Neuronal stem cell (in vitro differentiated cells): ENCODE measurements around the gene ABCA13.

Experiments
- DNase-seq: peaks from one replicate; pipeline ENCODE4 v3.0.0-alpha.2; 2013; ENCODE audit warnings: low spot score
- H2AFZ ChIP-seq: one replicate; pipeline ENCODE4 v1.6.1; 2013; ENCODE audit warnings: mild to moderate bottlenecking, low read length, inconsistent platforms
- H2AK5ac ChIP-seq: 2 replicates; pipeline ENCODE4 v1.6.1; 2013; ENCODE audit warnings: low read depth, mild to moderate bottlenecking, inconsistent platforms, low read length, moderate library complexity, mixed read lengths
- H2BK120ac ChIP-seq: 2 replicates; pipeline ENCODE4 v1.6.1; 2013; ENCODE audit warnings: low read depth, mild to moderate bottlenecking, inconsistent platforms, low read length, moderate library complexity, mixed read lengths
- H2BK12ac ChIP-seq: one replicate; pipeline ENCODE4 v1.6.1; 2013; ENCODE audit warnings: low read length, inconsistent platforms
- H2BK15ac ChIP-seq: 2 replicates; pipeline ENCODE4 v1.6.1; 2013; ENCODE audit warnings: mild to moderate bottlenecking, low read length, inconsistent platforms, mixed read lengths
- H2BK5ac ChIP-seq: one replicate; pipeline ENCODE4 v1.6.1; 2013; ENCODE audit warnings: inconsistent platforms, mild to moderate bottlenecking, low read length, moderate library complexity
- H3K14ac ChIP-seq: one replicate; pipeline ENCODE4 v1.6.1; 2013; ENCODE audit warnings: low read length, inconsistent platforms
- H3K18ac ChIP-seq: 2 replicates; pipeline ENCODE4 v1.6.1; 2013; ENCODE audit warnings: low read length, inconsistent platforms
- H3K23ac ChIP-seq: 2 replicates; pipeline ENCODE4 v1.6.1; 2013; ENCODE audit warnings: low read depth, mild to moderate bottlenecking, mixed read lengths, low read length, inconsistent platforms; ENCODE audit not compliant: poor library complexity
- H3K27ac ChIP-seq: replicated peaks from 3 replicates; pipeline ENCODE4 v1.5.1; 2013; ENCODE audit warnings: low read length, inconsistent platforms
- H3K27me3 ChIP-seq, 3 experiments: 2 replicates each; pipeline ENCODE4 v1.6.1; 2013; ENCODE audit warnings: low read length in 3 of 3, mild to moderate bottlenecking in 2 of 3, inconsistent platforms in 1 of 3, low read depth in 1 of 3, mixed read lengths in 1 of 3, moderate library complexity in 1 of 3; ENCODE audit not compliant: control insufficient read depth in 3 of 3, insufficient read depth in 3 of 3
- H3K36me3 ChIP-seq, 2 donors: replicated peaks in 1 of 2; 2 replicates each; pipeline ENCODE4 v1.6.1; 2013; ENCODE audit warnings: low read length in 2 of 2; ENCODE audit not compliant: control insufficient read depth in 2 of 2, insufficient read depth in 2 of 2
- H3K4ac ChIP-seq: 2 replicates; pipeline ENCODE4 v1.6.1; 2013; ENCODE audit warnings: inconsistent platforms, mild to moderate bottlenecking, low read length, moderate library complexity
- H3K4me1 ChIP-seq, 2 donors: 1 replicate in 1 of 2; 2 replicates in 1 of 2; pipeline ENCODE4 v1.6.1; 2013; ENCODE audit warnings: low read length in 2 of 2, low read depth in 1 of 2; ENCODE audit not compliant: control insufficient read depth in 2 of 2, insufficient read depth in 1 of 2
- H3K4me2 ChIP-seq: one replicate; pipeline ENCODE4 v1.6.1; 2013; ENCODE audit warnings: mild to moderate bottlenecking, low read length, inconsistent platforms; ENCODE audit not compliant: insufficient read depth, poor library complexity, severe bottlenecking
- H3K4me3 ChIP-seq, 2 donors: 2 replicates each; pipeline ENCODE4 v1.5.1; 2013; ENCODE audit warnings: low read length in 2 of 2, mild to moderate bottlenecking in 2 of 2, inconsistent platforms in 1 of 2, moderate library complexity in 1 of 2
- H3K79me1 ChIP-seq: one replicate; pipeline ENCODE4 v1.6.1; 2013; ENCODE audit warnings: low read depth, mild to moderate bottlenecking, inconsistent platforms, low read length, moderate library complexity
- H3K9ac ChIP-seq: one replicate; pipeline ENCODE4 v1.6.1; 2013; ENCODE audit warnings: mild to moderate bottlenecking, low read depth, low read length, inconsistent platforms; ENCODE audit not compliant: poor library complexity
- H3K9me3 ChIP-seq, 2 donors: replicated peaks in 1 of 2; 2 replicates each; pipeline versions ENCODE3 to v1.6.1; 2013; ENCODE audit warnings: low read length in 2 of 2, mild to moderate bottlenecking in 2 of 2, inconsistent platforms in 1 of 2, low read depth in 1 of 2, mixed read lengths in 1 of 2, moderate library complexity in 1 of 2; ENCODE audit not compliant: control insufficient read depth in 2 of 2, insufficient read depth in 1 of 2
- H4K8ac ChIP-seq: one replicate; pipeline ENCODE4 v1.6.1; 2013; ENCODE audit warnings: low read depth, mild to moderate bottlenecking, inconsistent platforms, low read length, moderate library complexity
- H4K91ac ChIP-seq: one replicate; pipeline ENCODE4 v1.6.1; 2013; ENCODE audit warnings: low read length, low read depth, mild to moderate bottlenecking, inconsistent platforms; ENCODE audit not compliant: poor library complexity
- WGBS, 2 donors: extraction: QIAGEN DNeasy Blood & Tissue Kit; methylation state at CpG; one replicate each; pipeline ENCODE4 v1.1.7; 2013; ENCODE audit warnings: missing lambda C conversion rate in 2 of 2, mixed read lengths in 1 of 2; ENCODE audit not compliant: insufficient read length in 2 of 2, insufficient replicate concordance in 1 of 2; ENCODE audit errors: extremely low coverage in 2 of 2; 5-methylcytosine and 5-hydroxymethylcytosine counted together

The ABCA13 gene

DNA sequence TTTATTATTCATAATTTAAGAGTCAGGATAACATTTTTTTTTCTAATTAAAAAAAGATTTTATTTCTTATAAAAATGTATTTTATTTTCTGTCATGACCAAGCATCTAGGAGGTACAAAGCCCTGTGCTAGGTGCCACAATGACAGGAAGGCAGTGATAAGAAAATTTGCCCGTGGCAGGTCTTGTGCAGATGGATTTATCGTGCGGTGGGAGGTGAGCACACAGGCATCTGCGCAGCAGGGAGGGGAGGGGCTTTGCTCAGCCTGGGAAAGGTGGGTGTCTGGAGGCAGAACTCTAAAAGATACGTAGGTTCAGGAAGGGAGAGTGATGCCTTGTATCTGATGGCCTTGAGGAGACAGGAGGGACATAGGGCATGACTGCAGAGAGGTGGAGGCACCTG, 115.6 kb downstream of the ABCA13 start:
- Histone ChIP-seq H3K14ac (peak overlapping the region; percentile 1), H3K36me3 (no peaks in the 10 kb centered on the region), H3K4me2 (no peak overlapping the region), H3K9me3 (no peaks in the 10 kb centered on the region), H4K8ac (no peak overlapping the region), H3K4ac (no peak overlapping the region), H3K4me3 (no peak overlapping the region), H2BK12ac (no peak overlapping the region), H3K27me3 (no peaks in the 10 kb centered on the region), H3K4me1 (no peaks in the 10 kb centered on the region), H3K79me1 (no peaks in the 10 kb centered on the region), H4K91ac (no peak overlapping the region), H2BK120ac (no peak overlapping the region), H2AFZ (no peak overlapping the region), H2BK5ac (no peak overlapping the region), H2AK5ac (no peak overlapping the region), H3K27ac (no peak overlapping the region), H3K18ac (no peak overlapping the region), H3K23ac (no peak overlapping the region), H3K9ac (no peak overlapping the region), H2BK15ac (no peak overlapping the region)
- no CpG with 5 or more reads among the region's 5 CpGs for WGBS, 2 donors
- no peak for DNase-seq

DNA sequence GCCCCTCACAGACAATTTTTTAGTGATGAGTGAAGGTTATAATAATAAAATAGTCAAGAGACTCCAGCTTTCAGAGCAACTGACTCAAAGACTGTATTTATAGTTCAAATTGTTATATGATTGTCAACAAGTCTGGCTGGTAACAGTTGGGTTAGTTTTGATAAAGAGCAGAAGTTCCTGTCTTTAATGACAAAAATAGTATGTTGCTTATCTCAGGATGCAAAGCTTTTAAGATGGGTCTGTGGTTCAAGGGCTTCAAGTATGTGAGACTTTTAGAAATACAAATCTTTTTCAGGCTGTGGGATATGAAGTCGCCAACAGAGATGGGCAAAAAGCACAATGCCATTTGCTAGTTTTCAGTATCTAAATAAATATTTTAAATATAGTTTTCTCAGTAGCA, 118.4 kb downstream of the ABCA13 start:
- no peaks in the 10 kb centered on the region for H3K27me3 ChIP-seq
- H2BK15ac ChIP-seq, result no peak overlapping the region
- H2BK5ac ChIP-seq, result no peak overlapping the region
- H3K4me3 ChIP-seq, result no peak overlapping the region
- no peaks in the 10 kb centered on the region for H3K36me3 ChIP-seq
- H3K23ac ChIP-seq, result no peak overlapping the region
- H2BK12ac ChIP-seq, result no peak overlapping the region
- H3K14ac ChIP-seq, result no peak overlapping the region
- no peak for DNase-seq
- no peak overlapping the region for H3K9ac ChIP-seq
- no peak overlapping the region for H4K8ac ChIP-seq
- no peaks in the 10 kb centered on the region for H3K4me1 ChIP-seq
- no peak overlapping the region for H3K4me2 ChIP-seq
- H3K18ac ChIP-seq, result no peak overlapping the region
- no peak overlapping the region for H2BK120ac ChIP-seq
- WGBS, 2 donors, result no CpG with 5 or more reads among the region's 1 CpG
- H3K79me1 ChIP-seq, result no peaks in the 10 kb centered on the region
- no peaks in the 10 kb centered on the region for H3K9me3 ChIP-seq
- no peak overlapping the region for H2AK5ac ChIP-seq
- no peak overlapping the region for H4K91ac ChIP-seq
- no peak overlapping the region for H3K4ac ChIP-seq
- H3K27ac ChIP-seq, result no peak overlapping the region
- H2AFZ ChIP-seq, result no peak overlapping the region

DNA sequence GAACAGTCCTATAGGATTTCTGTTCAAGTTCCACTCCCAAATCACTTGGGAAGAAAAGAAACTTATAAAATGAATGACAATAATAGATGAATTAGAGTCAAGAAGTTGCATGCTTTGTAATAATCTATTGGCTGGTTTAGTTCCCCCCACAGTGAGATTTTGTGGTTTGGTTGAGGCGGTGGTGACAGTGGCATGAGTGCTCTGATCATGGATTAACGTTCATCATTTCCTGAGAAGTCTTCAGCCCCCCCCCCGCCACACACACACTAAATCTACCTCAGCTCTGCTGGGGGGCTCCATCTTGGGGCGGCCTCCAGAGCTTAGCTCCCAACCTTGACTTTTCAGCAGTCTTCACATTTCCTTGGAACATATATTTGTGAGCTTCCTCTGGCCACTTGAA, 121.7 kb downstream of the ABCA13 start:
- Histone ChIP-seq H3K36me3 (no peaks in the 10 kb centered on the region), H4K91ac (no peak overlapping the region), H3K4me3 (no peak overlapping the region), H3K4me1 (no peaks in the 10 kb centered on the region), H2BK120ac (no peak overlapping the region), H2AFZ (no peak overlapping the region), H3K27me3 (no peaks in the 10 kb centered on the region), H3K9ac (no peak overlapping the region), H2BK12ac (no peak overlapping the region), H3K23ac (no peak overlapping the region), H2AK5ac (no peak overlapping the region), H3K79me1 (no peaks in the 10 kb centered on the region), H3K4me2 (no peak overlapping the region), H3K14ac (no peak overlapping the region), H2BK15ac (no peak overlapping the region), H4K8ac (no peak overlapping the region), H3K18ac (no peak overlapping the region), H3K4ac (no peak overlapping the region), H3K9me3 (no peaks in the 10 kb centered on the region), H2BK5ac (no peak overlapping the region), H3K27ac (no peak overlapping the region)
- WGBS, 2 donors, result no CpG with 5 or more reads among the region's 4 CpGs
- no peak for DNase-seq

DNA sequence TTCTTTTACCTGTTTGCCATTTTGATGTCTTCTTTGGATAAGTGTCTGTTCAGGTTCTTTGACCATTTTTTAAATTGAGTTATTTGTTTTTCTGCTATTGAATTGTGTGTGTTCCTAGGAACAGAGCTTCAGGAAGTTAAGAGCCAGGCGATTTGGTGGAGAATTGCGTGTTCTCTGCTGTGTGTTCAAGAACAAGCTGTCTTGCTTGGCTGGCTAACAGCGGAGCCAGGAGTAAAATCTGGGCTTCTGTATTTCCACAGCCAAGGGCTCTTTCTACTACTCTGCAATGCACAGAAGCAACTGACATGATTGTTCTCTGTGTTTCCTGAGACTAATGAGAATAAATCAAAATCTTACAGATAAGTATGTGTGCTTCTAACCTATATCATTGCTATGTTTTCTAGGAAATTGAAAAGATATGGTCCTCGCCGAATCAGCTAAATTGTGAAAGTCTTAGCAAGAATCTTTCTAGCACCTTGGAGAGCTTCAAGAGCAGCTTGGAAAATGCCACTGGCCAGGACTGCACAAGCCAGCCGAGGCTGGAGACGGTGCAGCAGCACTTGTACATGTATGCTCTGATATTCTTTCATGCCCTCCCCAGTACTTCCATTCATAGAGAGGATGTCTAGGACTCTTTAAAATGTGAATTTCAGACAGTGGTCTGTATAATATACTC, 124.2 kb downstream of the ABCA13 start:
- Histone ChIP-seq H3K4ac (no peak overlapping the region), H3K27me3 (no peaks in the 10 kb centered on the region), H3K14ac (no peak overlapping the region), H2AK5ac (no peak overlapping the region), H3K4me2 (no peak overlapping the region), H4K8ac (no peak overlapping the region), H4K91ac (no peak overlapping the region), H2BK12ac (no peak overlapping the region), H2BK5ac (no peak overlapping the region), H2BK120ac (no peak overlapping the region), H3K18ac (no peak overlapping the region), H3K4me1 (no peaks in the 10 kb centered on the region), H2BK15ac (no peak overlapping the region), H3K27ac (no peak overlapping the region), H3K79me1 (no peaks in the 10 kb centered on the region), H3K9ac (no peak overlapping the region), H2AFZ (no peak overlapping the region), H3K23ac (no peak overlapping the region), H3K36me3 (no peaks in the 10 kb centered on the region), H3K4me3 (no peak overlapping the region), H3K9me3 (no peaks in the 10 kb centered on the region)
- no CpG with 5 or more reads among the region's 7 CpGs for WGBS, 2 donors
- DNase-seq, result no peak
